GM19452 (cell line): ENCODE data around the gene TECTA.
"Not testable (repeated sequence)": the region's sequence is repeated elsewhere in the genome, so short reads cannot be mapped to it uniquely, and the experiment has no call there.

Experiments used
- ATAC-seq: cut with Tn5 transposase; IDR thresholded peaks from one replicate; pipeline ENCODE4 v1.9.1; 2021; ENCODE audit not compliant: unreplicated experiment

The TECTA gene

GRCh38 chr11:121089566-121089965 is 11.5 kb upstream of the TECTA start:
- no peak for ATAC-seq

- no peak for ATAC-seq
These were observed 10.8 kb upstream of the TECTA start for GRCh38 chr11:121090145-121090721.

- ATAC-seq, result no peak
These were observed 9.4 kb upstream of the TECTA start for GRCh38 chr11:121091492-121092152.

- no peak for ATAC-seq
These were observed 5.5 kb upstream of the TECTA start for GRCh38 chr11:121095561-121095960.

GRCh38 chr11:121099364-121099763 is 1.7 kb upstream of the TECTA start:
- ATAC-seq, result no peak

- no peak for ATAC-seq
These were observed 1.2 kb upstream of the TECTA start for GRCh38 chr11:121099885-121100284.

- ATAC-seq, result no peak
These were observed 3.3 kb downstream of the TECTA start for GRCh38 chr11:121104312-121104762.

GRCh38 chr11:121105063-121105480 is 4.0 kb downstream of the TECTA start:
- no peak for ATAC-seq

- no peak for ATAC-seq
These were observed 4.6 kb downstream of the TECTA start for GRCh38 chr11:121105481-121106195.

GRCh38 chr11:121106812-121107211 is 5.8 kb downstream of the TECTA start:
- ATAC-seq, result no peak

- ATAC-seq, result no peak
These were observed 7.4 kb downstream of the TECTA start for GRCh38 chr11:121108413-121108812.

GRCh38 chr11:121109471-121109870 is 8.4 kb downstream of the TECTA start:
- ATAC-seq, result no peak

GRCh38 chr11:121109916-121110586 is 9.0 kb downstream of the TECTA start:
- no peak for ATAC-seq

- no peak for ATAC-seq
These were observed 10.1 kb downstream of the TECTA start for GRCh38 chr11:121110871-121111724.

GRCh38 chr11:121112498-121113455 is 11.7 kb downstream of the TECTA start:
- no peak for ATAC-seq

GRCh38 chr11:121113611-121114010 is 12.6 kb downstream of the TECTA start:
- ATAC-seq, result no peak

- ATAC-seq, result not testable (repeated sequence)
These were observed 14.0 kb downstream of the TECTA start for GRCh38 chr11:121115024-121115423.

- ATAC-seq, result no peak
These were observed 16.7 kb downstream of the TECTA start for GRCh38 chr11:121117788-121118187.

- ATAC-seq, result no peak
These were observed 18.4 kb downstream of the TECTA start for GRCh38 chr11:121119440-121119839.

- no peak for ATAC-seq
These were observed 21.3 kb downstream of the TECTA start for GRCh38 chr11:121122328-121122727.
